LNCAP (cell line): ENCODE data around the gene PHLDB1.

Experiments
- TF ChIP-seq, protein P1 (sequence below): fragments of 450-650 bp; IDR thresholded peaks from 2 replicates; pipeline ENCODE4 v1.5.1; 2017; ENCODE audit warnings: mild to moderate bottlenecking

The PHLDB1 gene

GRCh38 chr11:118690553-118691304 is 83.3 kb downstream of the PHLDB1 start:
- TF ChIP-seq, protein P1, sequence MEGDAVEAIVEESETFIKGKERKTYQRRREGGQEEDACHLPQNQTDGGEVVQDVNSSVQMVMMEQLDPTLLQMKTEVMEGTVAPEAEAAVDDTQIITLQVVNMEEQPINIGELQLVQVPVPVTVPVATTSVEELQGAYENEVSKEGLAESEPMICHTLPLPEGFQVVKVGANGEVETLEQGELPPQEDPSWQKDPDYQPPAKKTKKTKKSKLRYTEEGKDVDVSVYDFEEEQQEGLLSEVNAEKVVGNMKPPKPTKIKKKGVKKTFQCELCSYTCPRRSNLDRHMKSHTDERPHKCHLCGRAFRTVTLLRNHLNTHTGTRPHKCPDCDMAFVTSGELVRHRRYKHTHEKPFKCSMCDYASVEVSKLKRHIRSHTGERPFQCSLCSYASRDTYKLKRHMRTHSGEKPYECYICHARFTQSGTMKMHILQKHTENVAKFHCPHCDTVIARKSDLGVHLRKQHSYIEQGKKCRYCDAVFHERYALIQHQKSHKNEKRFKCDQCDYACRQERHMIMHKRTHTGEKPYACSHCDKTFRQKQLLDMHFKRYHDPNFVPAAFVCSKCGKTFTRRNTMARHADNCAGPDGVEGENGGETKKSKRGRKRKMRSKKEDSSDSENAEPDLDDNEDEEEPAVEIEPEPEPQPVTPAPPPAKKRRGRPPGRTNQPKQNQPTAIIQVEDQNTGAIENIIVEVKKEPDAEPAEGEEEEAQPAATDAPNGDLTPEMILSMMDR: no peak

- TF ChIP-seq, protein P1: no peak
Observed at GRCh38 chr11:118691926-118692830, 84.8 kb downstream of the PHLDB1 start.

DNA sequence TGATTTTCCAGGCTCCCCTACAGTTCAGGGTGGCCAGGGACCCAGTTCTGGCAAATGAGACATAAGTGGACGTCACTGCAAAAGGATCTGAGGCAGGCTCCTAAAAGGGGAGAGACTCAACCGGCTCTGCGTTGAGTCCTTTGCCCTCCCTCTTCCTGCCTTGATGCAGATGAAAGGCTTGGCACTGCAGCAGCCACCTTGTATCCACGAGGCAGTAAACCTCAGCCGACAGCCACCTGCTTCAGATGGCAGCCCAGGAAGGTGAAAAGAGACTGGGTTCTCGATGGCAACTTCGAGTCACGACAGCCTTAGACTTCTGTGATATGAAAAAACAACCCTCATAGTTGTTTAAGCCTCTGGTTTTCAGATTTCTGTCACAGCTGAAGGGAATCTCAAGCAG is 86.8 kb downstream of the PHLDB1 start:
- TF ChIP-seq, protein P1: no peak

DNA sequence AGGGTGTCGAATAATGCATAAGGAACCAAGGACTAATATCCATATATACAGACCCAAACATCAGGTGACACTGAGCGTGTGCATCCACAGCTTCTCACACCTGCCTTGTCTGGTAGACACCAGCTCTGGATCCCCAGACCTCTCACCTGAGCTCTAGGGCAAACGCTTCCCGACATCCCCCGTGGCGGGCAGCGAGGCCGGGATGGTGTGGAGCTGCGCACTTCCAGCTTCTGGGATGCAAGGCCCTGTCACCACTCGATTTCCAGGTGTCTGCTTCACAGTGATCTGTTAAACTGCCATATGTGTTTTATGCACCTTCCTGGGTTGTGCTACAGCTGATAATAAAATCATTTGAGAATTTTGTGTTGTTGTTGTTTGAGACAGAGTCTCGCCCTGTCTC is 87.4 kb downstream of the PHLDB1 start:
- TF ChIP-seq, protein P1: no peak

GRCh38 chr11:118696673-118697226 is 89.3 kb downstream of the PHLDB1 start:
- TF ChIP-seq, protein P1: no peak

DNA sequence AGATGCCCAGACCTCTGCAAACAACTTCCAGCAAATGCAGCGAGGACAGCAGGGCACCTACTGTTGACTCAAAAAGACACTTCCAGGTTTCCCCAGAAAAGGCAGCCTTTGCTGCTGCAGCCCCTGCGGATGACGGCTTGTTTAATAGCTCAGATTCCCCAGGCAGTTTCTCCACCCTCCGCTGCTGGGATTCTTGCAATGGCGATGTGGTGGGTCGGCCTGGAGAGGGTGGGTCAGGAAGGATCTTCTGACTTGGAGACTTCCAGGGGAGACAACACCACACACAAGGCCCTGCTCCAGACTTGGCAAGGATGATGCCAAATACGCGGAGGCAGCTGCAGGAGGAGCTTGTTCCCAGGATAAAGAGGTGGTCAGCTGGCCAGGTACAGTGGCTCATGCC is 89.9 kb downstream of the PHLDB1 start:
- TF ChIP-seq, protein P1: no peak

- TF ChIP-seq, protein P1: no peak
Observed at GRCh38 chr11:118699506-118700220, 92.2 kb downstream of the PHLDB1 start.
